Breast epithelium (tissue), 4 donors: ENCODE results near the gene GRAMD2A. TPM values are rescaled to one million over a fixed set of nuclear protein-coding genes. Genes with fewer than 3 reads are reported as not detected.
A peak's percentile ranks its signal among the peaks of the same experiment; 100 is the strongest.

ENCODE experiments used
- DNase-seq, 2 donors: peaks; one replicate each; pipeline ENCODE4 v3.0.0-alpha.2; 2019; ENCODE audit warnings: low spot score in 2 of 2
- H3K27ac ChIP-seq, 2 donors: fragments of 200-600 bp; sonication (generic) in 1 of 2; one replicate each; pipeline ENCODE4 v1.5.1; 2016 to 2019; ENCODE audit warnings: mild to moderate bottlenecking in 1 of 2
- H3K27me3 ChIP-seq, 2 donors: fragments of 200-600 bp; sonication (generic) in 1 of 2; one replicate each; pipeline versions ENCODE4 v1.5.1 to v1.6.0; 2017 to 2019; ENCODE audit warnings: control low read depth in 1 of 2, mild to moderate bottlenecking in 1 of 2
- H3K36me3 ChIP-seq: fragments of 200-600 bp; one replicate; pipeline ENCODE4 v1.5.1; 2019
- H3K4me1 ChIP-seq, 2 donors: fragments of 200-600 bp; sonication (generic); one replicate each; pipeline ENCODE4 v1.5.1; 2016 to 2019; ENCODE audit warnings: control low read depth in 1 of 2
- H3K4me3 ChIP-seq, 3 donors: fragments of 200-600 bp; sonication (generic); 1 replicate in 2 of 3; 2 replicates in 1 of 3; pipeline ENCODE4 v1.5.1; 2016 to 2019; ENCODE audit warnings: mild to moderate bottlenecking in 3 of 3, moderate library complexity in 2 of 3
- H3K9me3 ChIP-seq, 2 donors: fragments of 200-600 bp; sonication (generic) in 1 of 2; one replicate each; pipeline ENCODE4 v1.5.1; 2016 to 2019; ENCODE audit warnings: control low read depth in 1 of 2
- POLR2A ChIP-seq: fragments of 450-650 bp; IDR thresholded peaks from one replicate; pipeline ENCODE4 v1.6.1; 2016; ENCODE audit warnings: antibody characterized with exemption, mild to moderate bottlenecking, moderate library complexity
- POLR2AphosphoS5 ChIP-seq, 3 donors: sonication (generic); formaldehyde crosslinking; IDR thresholded peaks; one replicate each; pipeline ENCODE4 v1.6.1; 2017; ENCODE audit warnings: antibody characterized with exemption in 3 of 3
- intact Hi-C: fragments of 100-400 bp; cut with DNase I; formaldehyde crosslinking; loops from one replicate; pipeline ENCODE4 v1.15.1; 2023; ENCODE audit warnings: low total_unique reads
- total RNA-seq, 3 donors: library from RNA; depleted of rRNA; stranded (reverse); fragments of >200 nt; gene quantifications; one replicate each; pipeline ENCODE4 v1.1.0, GENCODE V29; 2016
- TF ChIP-seq, protein P1 (sequence below), 3 donors: fragments of 450-650 bp; IDR thresholded peaks; one replicate each; pipeline ENCODE4 v1.5.1; 2016 to 2017; ENCODE audit warnings: antibody characterized with exemption in 3 of 3, mild to moderate bottlenecking in 3 of 3, moderate library complexity in 3 of 3

The GRAMD2A gene
- total RNA-seq, 3 donors from 2014 or later: 0.16 to 52.5 (median 18.7) TPM

DNA sequence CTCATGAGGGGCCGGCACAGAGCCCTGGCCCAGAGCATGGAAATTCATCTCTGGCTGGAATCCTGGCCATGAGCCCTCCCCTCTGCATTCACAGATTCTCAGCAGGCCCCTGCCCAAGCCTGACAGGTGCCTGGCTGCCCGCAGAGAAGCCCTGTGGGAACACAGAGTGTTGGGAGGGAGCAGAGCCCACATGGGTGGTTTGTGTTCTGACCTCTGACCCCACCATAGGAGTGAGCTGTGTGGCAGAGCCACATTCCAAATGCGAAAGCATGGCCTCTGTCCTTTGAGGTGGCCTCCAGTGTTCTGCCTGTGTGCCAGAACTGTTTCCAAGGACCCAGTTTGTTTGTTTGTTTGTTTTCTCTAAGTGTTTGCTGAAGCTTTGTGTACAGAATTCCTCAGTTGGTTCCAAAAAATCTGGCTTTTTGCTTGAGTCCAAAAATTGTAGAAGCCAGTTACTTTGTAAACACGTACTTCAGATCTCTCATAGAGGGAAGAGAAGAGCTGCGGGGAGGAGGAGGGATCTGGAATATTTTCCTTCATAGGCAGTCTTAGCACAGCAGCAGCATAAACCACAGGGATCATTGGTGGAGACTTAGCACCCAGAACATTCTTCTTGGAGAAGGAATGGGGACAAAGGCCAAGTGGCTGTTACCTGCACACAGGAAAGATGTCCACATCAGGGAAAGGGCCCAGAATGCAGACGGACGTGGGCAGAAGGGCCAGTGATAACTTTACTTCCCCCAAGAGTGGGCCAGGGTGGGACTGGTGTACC, 36.0 kb downstream of the GRAMD2A start:
- TF ChIP-seq POLR2A (no peak), POLR2AphosphoS5 (IDR thresholded peaks at IDR 0.05) (no peak)
- TF ChIP-seq, protein P1, sequence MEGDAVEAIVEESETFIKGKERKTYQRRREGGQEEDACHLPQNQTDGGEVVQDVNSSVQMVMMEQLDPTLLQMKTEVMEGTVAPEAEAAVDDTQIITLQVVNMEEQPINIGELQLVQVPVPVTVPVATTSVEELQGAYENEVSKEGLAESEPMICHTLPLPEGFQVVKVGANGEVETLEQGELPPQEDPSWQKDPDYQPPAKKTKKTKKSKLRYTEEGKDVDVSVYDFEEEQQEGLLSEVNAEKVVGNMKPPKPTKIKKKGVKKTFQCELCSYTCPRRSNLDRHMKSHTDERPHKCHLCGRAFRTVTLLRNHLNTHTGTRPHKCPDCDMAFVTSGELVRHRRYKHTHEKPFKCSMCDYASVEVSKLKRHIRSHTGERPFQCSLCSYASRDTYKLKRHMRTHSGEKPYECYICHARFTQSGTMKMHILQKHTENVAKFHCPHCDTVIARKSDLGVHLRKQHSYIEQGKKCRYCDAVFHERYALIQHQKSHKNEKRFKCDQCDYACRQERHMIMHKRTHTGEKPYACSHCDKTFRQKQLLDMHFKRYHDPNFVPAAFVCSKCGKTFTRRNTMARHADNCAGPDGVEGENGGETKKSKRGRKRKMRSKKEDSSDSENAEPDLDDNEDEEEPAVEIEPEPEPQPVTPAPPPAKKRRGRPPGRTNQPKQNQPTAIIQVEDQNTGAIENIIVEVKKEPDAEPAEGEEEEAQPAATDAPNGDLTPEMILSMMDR (IDR thresholded peaks at IDR 0.05): no peak
- Histone ChIP-seq H3K9me3 (no peaks in the 10 kb centered on the region), H3K36me3 (no peaks in the 10 kb centered on the region), H3K27me3 (no peaks in the 10 kb centered on the region), H3K4me3 (no peak overlapping the region), H3K4me1 (no peaks in the 10 kb centered on the region), H3K27ac (peak overlapping the region; percentile 17 to 19)
- intact Hi-C loops: no loop called here
- no peak for DNase-seq

DNA sequence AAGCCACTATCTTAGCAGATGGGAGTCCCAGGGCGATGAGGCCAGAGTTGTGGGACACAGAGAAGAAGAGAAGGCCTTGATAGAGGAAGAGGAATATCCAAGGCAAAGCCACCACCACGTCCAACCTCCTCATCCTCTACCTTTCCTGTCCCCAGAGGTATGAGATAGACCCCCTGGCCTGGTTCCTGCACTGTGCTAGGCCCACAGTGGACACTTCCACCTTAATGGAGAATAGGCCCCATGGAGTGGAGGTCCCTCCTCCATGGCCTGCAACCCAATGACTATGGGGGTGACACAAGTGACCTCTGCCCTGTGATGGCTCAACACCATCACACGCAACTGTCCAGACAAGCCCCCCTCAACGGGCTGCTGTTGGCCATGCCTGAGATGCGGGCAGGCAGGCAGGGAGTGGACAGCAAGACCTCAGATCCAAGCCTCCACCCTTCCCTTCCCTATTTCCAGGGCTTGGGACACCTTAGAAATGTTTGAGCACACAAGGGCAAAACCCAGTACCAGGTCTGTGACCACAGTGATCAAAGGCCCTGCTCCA, 36.8 kb downstream of the GRAMD2A start:
- intact Hi-C loops: no loop called here
- Histone ChIP-seq H3K4me3 (no peak overlapping the region), H3K27ac (no peak overlapping the region), H3K9me3 (no peaks in the 10 kb centered on the region), H3K27me3 (no peaks in the 10 kb centered on the region), H3K4me1 (no peaks in the 10 kb centered on the region), H3K36me3 (no peaks in the 10 kb centered on the region)
- TF ChIP-seq POLR2AphosphoS5 (IDR thresholded peaks at IDR 0.05): no peak
- TF ChIP-seq POLR2A: no peak
- TF ChIP-seq, protein P1 (IDR thresholded peaks at IDR 0.05): no peak
- no peak for DNase-seq

DNA sequence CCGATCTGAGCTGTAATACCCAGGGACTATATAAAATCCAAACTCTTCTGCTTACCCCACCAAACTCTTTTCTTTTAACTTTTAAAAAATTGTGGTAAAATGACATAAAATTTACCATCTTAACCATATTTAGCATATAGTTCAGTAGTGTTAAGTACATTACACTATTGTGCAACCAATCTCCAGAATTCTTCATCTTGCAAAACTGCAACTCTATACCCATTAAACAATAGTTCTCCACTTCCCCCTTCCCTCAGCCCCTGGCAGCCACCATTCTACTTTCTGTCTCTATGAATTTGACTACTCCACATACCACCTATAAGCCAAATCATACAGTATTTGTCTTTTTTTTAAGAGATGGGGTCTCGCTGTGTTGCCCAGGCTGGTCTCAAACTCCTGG, 40.7 kb downstream of the GRAMD2A start:
- Histone ChIP-seq H3K4me3 (no peak overlapping the region), H3K27ac (peak overlapping the region in 1 of 2 donors; percentile 92), H3K36me3 (no peaks in the 10 kb centered on the region), H3K9me3 (no peaks in the 10 kb centered on the region), H3K4me1 (peaks cover 0 to 5% of the 10 kb centered on the region in 2 donors), H3K27me3 (no peaks in the 10 kb centered on the region)
- TF ChIP-seq POLR2A (no peak), POLR2AphosphoS5 (IDR thresholded peaks at IDR 0.05) (no peak)
- TF ChIP-seq, protein P1 (IDR thresholded peaks at IDR 0.05): no peak
- DNase-seq: no peak
- intact Hi-C loops: no loop called here

DNA sequence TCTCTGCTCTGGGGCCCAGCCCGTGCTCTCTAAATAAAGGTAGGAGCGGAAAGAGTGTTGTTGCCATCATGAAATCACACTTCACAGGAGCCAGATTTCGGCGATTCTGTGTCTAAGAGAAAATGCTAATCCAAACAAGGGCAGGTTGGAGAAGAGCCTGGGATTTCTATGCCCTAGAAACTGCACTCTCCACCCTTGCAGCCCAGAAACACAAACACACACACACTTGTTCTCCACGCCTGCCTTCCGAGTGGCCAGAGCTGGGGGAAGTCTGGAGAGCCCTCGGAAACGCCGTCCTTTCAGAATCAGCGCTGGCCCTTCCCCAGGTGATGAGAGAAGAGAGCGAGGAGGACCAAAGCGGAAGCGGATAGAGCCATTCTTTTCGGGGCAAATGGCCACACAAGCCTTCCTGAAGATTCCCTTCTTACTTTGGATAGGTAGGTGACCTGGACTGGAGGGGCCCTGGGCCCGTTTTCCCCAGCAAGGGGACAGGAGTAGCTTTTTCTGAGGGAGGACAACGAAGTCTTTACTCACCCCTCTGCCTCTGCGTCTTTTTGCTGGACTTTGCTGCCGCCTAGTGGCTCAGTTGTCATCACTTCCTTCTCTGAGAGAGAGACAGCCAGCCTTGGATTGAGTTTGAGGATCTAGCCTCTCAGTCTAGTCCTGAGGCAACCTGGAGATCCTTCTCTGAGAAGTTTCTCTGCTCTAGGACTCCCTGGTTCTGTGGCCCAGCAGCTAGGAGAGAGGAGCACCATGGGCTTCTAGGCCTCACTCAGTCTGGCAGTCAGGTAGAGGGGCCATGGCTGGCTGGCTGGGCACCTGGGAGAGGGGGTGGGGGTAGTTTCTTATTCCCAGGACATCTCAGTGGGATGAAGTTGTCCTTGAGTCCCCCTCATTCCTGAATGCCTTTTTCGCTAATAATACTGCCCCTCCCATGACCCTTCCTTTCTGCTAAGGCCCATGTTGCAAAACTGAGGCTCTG, 41.7 kb downstream of the GRAMD2A start:
- Histone ChIP-seq H3K27me3 (no peaks in the 10 kb centered on the region), H3K4me3 (peak overlapping the region; percentile 45 to 68 (median 52)), H3K36me3 (no peaks in the 10 kb centered on the region), H3K27ac (peak overlapping the region; percentile 92 to 93), H3K9me3 (no peaks in the 10 kb centered on the region), H3K4me1 (peaks cover 0 to 5% of the 10 kb centered on the region in 2 donors)
- TF ChIP-seq POLR2AphosphoS5 (IDR thresholded peaks at IDR 0.05): peak in 1 of 3 donors; percentile 58
- TF ChIP-seq POLR2A: no peak
- TF ChIP-seq, protein P1 (IDR thresholded peaks at IDR 0.05): peak; percentile 91 to 92 (median 91)
- intact Hi-C loops: no loop called here
- DNase-seq: peak; percentile 87 to 88
